Activated CD4-positive, alpha-beta T cell treated with anti-CD3 and anti-CD28 coated beads, Interleukin-2, Interleukin-6, amounts not matched to agents 100 ng/mL and 50 ng/mL, durations not matched to agents 16 hours and 8 hours (primary cell): ENCODE results near the gene PDXDC1.
A peak's percentile ranks its signal among the peaks of the same experiment; 100 is the strongest.
"Not testable (repeated sequence)": the region's sequence is repeated elsewhere in the genome, so short reads cannot be mapped to it uniquely, and the experiment has no call there.

Experiments
- DNase-seq: peaks from one replicate; pipeline ENCODE4 v3.0.0-alpha.2; 2020

PDXDC1 gene

DNA sequence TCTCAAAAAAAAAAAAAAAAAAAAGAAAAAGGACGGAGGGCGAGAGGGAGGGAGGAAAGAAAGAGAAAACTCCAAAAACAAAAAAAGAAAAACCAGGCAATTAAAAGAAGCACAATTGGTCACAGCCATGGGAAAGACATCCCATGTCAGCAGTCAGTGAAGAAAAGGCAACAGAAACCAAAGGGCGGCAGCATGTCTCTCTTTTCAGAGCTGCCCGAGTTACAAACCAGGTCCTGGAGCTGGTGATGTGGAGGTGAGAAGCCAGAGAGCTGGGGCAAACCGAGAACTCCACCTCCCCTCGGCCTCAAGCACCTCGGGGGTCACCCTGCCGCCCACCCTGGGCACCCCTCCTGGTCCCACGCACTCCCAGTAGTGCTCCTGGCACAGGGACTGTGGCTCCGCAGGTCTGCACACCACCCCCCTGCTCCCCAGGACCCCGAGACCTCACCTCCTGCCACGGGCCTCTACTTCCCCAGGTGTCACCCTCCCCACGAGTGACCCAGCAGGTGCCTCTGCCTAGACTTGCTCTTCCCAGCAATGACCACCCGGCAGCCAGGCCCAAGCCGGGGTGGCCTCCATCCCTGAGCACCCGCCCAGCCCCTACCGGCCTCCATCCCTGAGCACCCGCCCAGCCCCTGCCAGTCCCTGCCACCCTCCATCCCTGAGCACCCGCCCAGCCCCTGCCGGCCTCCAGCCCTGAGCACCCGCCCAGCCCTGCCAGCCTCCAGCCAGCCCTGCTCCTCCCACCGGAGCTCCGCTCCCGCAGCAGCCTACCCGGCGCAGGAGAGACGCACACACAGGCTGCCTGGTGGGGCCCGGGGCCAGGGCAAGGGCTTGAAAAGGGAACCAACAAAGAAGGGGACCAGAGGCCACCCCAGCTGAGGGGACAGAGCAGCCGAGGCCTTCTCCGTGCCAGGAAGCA is 165.9 kb downstream of the PDXDC1 start:
- not testable (repeated sequence) for DNase-seq

DNA sequence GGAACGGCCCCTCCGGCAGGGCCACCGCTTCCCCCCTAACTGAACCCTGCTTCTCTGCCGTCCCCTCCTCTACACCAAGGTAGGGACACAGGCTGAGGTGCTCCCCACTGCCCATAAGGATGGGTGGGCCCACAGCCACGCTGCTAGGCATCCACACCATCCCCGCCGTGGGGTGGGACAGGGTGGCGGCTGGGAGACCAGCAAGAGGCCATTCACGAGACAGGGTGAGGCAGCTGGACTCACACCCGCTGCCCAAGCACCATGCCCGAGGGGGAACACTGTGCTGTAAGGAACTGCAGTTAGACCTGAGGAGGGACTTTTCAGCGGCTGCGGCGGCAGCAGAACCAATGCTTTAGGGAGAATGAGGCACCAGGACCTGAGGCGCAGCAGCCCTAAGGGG is 166.8 kb downstream of the PDXDC1 start:
- no peak for DNase-seq

DNA sequence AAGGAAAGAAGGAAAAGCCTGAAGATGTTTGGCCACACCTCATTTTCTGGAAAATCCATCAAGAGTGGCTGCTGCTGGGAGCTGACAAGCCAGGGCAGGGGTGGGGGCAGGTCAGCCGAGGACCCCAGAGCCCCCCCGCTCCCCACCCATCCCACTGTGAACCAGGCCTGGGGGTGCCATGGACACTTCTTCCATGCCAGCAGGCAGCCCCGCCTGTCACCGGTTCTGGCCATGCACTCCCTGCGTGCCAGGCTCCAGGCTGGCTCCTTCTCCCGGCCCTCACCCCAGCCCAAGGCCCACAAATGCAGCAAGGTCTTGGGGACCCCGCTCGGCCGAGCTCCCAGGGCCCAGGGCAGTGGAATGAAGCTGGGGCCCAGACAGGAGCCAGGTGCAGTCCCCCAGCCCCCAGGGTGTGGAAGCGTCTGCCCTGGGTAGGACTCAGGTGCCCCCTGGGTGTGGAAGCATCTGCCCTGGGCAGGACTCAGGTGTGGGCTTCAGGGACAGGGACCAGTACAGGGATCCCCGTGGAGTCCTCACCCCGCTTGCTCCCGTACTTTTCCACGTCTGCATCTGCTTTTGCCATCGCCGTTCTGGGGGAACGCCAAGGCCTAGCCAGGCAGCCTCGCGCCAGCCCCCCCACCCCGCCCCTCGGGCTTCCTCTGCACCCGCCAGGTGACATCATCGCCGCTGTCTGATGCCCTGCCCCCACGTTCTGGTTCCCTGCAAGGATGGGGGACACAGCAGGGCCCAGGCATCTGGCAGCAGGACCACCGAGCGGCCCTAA is 167.5 kb downstream of the PDXDC1 start:
- not testable (repeated sequence) for DNase-seq

DNA sequence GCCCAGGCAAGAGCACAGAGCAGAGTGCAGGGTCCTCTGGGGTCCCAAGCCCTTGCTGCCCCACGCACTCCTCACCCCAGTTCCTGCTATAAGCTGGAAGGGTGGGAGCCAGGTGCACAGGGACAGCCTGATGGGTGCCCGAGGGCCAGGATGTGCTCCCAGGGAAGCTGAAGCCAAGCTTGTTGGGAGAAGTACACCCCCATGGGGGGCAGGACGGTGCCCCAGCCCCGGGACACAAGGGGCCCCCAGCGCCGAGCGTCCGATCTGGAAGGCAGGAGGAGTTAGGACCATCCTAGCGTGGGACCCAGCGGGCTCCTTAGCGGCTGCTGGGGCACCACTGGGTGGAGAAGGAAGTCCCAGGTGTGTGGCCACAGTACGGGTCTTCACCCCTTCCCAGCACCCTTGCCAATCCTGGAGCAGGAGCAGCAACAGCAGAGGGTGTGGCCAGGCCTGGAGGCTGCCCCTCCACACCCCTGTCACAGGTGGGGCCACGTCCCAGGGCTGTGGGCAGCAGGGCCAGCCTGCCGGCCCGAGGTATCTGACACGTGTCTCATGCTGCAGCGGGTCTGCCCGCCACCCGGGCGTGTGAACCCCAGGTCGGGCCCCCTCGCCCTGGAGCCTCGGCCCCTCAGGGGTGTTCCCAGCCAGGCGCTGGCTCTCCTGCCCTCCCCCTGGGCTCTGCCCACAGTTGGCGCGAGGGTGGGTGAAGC is 168.2 kb downstream of the PDXDC1 start:
- not testable (repeated sequence) for DNase-seq

DNA sequence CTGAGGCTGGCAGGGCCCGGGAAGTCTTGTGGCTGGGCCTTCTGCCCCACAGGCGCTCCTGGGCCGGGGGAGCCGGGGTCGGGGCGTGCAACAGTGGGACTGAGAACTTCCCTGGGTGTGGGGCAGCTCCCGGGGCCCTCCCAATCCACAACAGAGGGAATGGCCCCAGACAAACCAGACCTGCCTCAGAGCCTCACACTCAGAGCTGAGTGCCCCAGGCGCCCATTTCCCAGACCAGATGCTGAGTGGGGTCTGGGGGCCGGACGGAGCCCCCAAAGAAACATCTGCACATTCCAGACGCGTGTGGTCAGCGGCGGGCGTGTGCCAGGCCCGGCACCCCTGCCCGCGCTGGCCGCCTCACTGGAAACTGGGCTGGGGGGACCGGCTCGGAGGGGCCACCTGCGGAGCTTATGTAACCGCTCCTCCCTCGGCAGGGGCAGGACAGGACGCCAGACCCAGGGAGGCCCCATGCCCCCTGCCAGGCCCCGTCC is 168.8 kb downstream of the PDXDC1 start:
- not testable (repeated sequence) for DNase-seq

DNA sequence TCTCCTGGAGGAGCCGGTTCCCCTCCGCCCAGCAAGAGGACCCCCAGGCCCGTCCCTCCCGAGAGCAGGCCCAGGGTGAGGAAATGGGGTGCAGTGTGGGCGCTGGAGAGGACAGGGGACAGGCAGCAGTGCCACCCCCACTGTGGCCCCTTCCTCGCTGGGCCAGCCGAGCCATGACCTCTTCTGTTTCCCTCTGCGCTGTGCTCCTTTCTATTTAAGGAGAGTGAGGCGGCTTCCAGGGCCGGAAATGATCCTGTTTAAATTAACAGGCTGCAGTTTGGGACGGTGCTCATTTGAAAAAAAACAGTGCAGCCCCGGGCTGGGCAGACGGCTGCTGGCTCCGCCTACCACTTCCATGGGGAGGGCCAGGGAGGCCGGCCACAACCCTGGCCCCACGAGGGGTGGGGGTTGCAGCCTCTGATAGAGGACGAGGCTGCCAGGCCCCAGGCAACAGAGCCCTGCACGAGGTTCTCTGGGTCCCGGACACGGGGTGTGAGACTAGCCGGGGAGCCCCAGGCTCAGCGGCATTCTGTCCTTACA is 169.3 kb downstream of the PDXDC1 start:
- DNase-seq = not testable (repeated sequence)

DNA sequence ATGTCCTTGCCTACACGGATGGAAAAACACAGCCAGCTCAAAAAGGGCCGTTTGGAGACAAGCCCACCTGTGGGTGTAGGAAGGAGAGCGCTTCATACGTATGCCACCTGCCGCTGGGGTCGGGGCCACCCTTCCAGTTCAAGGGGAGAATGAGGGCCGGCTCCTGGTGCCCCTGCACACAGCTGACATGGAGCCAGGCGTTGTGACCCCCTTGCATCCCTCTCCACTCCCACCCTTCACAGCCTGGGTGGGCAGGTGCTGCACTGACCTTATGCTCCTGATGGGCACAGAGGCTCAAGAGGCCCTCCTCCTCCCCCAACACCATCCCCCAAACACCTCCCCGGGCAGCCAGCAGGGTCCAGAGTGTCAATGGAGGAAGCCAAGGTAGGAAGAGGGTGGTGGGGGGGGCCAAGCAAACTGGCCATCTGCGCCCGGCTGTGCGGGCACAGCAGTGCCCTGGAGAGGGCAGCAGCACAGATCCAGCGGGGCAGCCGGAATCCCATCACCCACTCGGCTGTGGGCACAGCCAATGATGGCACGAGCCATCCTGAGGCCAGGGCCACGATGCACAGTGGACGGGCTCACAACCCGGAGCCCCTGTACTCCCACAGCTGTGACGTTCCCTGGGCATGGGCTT is 170.1 kb downstream of the PDXDC1 start:
- not testable (repeated sequence) for DNase-seq

DNA sequence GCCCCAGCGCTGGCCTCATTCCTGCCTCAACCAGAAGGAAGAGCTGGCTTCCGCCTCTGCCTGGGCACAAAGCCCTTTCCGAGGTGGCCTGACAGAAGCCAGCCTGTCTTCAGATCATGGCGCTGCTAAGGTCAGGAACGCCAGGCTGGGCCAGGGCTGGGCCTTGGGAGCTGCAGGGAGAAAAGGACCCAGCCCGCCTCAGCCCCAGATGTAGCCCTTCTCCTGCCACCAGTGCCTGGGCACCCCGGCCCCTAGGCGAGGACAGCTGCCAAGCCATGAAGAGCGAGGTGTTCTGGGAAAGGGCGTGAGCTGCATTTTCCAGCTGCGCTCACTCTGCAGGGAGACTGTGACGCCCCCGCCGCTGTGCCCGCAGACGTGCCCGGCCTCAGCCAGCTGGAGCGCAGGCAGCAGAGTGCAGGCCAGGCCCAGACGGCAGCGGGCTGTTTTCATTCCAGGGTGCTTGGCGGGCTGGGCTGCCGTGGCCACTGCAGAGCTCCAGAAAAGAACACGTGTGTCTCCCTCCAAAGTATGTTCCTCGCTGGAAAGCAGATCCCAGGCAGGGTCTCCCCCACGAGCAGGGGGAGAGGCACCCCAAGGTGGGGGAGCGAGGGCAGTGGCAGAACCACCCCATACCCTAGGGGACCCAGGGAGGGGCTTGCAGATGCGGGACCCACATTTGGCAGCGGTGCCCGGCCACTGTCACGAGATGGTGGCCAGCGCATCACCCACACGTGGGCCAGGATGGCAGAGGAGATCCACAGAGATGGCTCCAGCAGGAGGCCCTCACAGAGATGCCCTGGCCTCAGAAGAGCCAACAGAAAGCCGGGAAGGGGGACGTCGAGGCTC is 170.8 kb downstream of the PDXDC1 start:
- DNase-seq = not testable (repeated sequence)

DNA sequence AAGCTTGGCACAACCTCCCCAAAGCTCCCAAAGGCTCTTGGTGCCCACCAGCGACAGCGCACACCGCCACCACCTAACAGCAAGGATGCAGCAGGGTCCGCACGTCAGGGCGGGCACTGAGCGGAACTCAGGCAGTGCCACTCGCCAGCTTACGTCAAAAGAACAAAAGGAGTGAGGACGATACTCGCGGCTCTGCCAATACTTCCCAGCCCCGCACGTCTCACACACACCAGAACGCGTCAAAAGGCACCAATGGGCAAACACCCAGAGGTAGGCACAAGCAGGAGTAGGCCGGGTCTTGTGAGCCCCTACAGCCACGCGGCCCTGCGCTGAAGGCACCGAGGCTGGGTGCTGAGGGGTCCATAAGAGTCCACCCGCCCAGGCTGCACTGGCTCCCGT is 171.4 kb downstream of the PDXDC1 start:
- not testable (repeated sequence) for DNase-seq

DNA sequence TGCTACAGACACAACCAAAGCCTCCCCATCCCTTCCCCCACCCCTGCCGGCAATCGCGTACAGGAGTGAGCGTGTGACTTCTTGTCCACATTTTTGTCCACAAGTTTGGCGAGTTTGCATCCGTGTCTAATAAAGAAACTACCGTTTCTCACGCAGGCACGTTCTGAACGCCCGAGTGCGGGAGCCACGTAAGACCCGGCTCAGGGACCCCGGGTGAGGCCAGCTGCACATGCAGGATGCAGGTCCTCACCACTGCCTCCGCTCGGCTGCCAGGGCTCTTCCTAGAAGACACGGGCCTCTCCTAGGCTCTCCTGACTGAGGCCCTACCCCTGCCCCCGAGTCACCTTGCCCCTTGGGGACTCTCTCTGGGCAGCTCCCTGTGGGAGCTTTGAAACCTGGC is 174.0 kb downstream of the PDXDC1 start:
- DNase-seq = not testable (repeated sequence)

DNA sequence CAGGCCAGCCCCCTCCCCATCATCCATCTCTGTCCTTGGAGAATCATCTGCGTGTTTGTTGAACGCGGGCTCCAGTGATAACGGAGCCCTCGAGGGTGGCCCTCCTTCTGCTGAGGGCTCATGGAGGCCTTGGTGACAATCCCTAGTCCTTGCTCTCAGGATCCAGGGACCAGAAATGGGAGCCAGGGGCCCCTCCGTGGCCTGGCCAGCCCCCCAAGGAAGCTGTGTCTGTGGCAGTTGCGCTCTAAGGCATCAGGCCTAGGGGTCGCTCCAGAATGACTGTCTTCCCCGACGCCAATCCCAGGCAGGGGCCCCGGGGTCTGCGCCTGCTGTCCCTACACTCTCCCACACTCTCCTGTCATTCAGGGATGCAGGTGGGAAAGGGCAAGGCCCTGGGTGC is 174.4 kb downstream of the PDXDC1 start:
- not testable (repeated sequence) for DNase-seq

DNA sequence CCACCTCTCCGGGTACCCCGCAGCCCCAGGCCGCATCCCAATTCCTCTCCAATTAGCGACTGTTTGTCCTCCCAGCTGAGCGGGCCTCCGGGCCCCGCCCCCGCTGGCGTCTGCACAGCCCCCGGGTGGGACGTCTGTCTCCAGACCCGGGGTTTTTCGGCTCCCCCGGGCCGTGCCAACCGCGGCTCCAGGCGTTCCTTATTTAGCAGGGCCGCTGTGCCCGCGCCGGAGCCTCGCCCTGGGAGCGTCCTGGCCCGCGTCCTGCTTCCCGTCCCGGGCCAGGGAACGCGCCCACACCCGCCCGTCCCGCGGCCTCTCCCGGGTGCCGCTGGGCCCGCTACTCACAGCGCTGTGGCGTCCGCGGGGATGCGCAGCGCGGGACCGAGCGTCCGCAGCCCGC is 179.2 kb downstream of the PDXDC1 start:
- DNase-seq = peak; percentile 44

DNA sequence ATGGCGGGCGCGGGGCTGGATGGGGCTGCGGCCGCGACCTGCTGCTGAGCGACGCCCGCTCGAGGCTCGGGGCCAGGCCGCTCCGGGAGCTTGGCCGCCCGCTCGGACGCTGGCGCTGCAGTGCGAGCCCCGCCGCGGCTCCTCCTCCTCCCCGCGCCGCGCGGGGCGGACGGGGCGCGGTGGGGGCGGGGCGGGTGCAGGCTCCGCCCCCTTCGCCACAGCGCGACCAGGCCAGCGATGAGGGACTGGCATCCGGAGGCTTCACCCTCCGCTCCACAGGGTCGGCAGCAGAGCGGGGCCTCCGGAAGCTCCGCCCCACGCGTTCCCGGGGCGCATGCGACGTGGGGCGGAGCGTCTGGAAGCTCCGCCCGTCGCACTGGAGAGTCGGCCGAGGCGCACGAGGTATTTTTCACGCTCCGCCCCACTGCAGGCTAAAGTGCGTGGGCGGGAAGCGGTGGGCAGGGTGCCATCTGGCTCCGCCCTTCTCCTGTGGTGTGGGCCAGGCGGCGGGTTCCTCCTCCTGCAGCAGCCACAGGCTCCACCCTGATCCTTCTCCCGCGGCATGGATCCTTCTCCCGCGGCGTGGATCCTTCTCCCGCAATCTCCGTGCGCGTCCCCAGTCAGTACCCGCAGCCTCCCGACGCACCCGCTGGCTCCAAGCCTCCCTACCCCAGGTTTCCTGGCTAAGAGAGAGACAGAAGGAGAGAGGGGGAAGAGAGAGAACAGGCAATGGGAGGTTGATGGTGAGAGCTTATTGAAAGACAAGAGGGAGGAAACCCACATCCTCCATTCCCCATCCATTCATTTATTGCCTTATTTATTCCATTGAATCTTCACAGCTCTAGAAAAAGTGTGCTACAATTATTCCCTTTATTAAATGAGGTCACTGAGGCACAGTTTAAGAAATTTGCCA is 180.1 kb downstream of the PDXDC1 start:
- DNase-seq = peak; percentile 95

DNA sequence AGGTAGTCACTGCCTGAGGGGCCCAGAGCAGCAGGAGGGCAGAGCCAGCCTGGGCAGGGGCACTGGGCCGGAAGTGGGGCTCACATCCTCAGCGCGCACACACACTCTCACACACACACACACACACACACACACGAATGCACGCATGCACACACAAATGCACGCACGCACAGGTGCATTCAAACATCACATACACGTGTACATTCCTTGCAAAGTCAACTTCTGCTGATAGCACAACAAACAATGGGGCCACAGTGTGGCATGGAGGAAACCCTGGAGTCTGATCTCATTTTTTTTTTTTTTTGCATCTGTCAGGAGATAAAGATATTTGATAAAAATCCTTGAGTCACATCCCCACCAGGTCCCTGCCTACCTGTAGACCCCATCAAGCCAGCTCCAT is 182.8 kb downstream of the PDXDC1 start:
- not testable (repeated sequence) for DNase-seq

DNA sequence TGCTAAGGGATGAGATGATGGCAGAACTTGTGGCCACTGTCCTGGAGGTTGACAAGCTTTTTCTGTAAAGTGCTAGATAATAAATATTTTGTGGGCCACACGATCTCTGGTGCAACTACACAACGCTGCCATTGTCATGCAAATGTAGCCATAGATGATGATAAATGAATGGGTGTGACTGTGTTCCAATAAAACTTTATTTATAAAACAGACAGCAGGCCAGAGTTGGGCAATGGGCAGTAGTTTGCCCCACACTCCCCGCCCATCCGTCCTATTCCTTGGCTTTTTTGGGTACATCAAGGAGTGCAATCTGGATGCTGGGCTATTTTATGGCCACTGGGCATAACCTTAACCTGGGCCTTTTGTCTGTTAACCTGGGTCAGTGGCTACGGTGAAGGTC is 184.8 kb downstream of the PDXDC1 start:
- DNase-seq = not testable (repeated sequence)

DNA sequence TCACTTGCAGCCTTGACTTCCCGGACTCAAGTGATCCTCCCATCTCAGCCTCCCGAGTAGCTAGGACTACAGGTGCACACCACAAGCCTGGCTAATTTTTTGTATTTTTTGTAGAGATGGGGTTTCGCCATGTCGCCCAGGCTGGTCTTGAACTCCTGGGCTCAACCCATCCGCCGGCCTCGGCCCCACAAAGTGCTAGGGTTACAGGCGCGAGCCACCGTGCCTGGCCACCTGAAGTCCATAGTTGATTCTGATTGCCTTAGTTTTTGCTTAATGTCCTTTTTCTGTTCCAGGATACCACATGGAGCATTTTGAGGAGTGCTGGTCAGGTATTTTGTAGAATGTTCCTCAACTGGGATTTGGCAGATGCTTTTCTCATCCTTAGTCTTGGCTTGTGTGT is 185.7 kb downstream of the PDXDC1 start:
- not testable (repeated sequence) for DNase-seq

DNA sequence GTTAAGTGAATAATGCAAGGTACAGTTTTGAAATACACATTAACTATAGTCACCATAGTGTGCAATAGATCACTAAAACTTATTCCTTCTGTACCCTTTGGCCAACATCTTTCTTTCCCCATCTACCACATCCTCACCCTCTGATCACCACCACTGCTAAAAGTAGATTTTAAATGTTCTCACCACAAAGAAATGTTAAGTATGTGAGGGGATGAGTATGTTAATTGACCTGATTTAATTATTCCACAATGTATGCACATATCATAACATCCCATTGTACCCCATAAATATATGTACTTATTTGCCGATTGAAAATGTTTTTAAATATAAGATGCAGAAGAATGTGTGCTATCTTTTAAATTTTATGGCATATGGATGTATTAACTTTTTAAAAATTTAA is 188.2 kb downstream of the PDXDC1 start:
- not testable (repeated sequence) for DNase-seq

DNA sequence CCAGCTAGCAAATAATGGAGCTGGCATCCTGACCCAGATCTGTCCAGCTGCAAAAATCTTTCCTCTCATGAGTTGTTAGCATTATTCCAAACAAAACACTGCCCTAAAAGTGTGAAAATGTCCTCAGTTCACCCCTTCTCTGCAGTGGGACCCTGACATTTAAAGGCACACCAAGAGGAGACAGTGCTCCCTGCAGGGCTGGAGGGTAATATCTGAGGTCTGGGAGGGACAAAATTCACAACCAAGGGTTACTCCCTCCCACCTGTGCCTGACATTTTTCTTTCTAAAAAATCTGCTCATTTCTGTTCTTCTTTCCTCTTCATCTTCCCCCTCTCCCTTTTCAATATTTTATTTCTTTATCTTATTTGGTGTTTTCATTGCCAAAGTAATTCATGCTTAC is 191.4 kb downstream of the PDXDC1 start:
- DNase-seq = not testable (repeated sequence)

DNA sequence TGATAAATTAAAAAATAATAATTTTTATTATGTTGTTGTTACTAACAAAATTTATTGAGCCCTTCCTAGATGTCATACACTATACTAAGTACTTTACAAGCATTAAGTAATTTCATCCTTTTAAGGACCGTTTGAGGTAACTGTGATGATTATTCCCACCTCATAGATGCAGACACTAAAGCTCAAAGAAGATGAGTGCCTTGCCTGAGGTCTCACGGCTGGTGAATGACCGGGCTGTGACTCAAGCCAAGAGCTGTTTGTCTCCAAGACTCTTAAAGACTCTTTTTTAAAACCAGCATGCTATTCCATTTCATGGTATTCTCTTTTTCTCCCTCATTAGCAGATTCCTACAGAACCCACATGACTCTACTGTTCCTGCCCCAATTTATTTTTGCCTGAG is 193.5 kb downstream of the PDXDC1 start:
- not testable (repeated sequence) for DNase-seq
